Pons (tissue), 1 donor: ENCODE measurements around the gene POU4F3.
"Not testable (repeated sequence)": the region's sequence is repeated elsewhere in the genome, so short reads cannot be mapped to it uniquely, and the experiment has no call there.

ENCODE experiments used
- DNase-seq: peaks from one replicate; pipeline ENCODE4 v3.0.0-alpha.2; 2016; ENCODE audit warnings: low spot score

POU4F3 gene, protein sequence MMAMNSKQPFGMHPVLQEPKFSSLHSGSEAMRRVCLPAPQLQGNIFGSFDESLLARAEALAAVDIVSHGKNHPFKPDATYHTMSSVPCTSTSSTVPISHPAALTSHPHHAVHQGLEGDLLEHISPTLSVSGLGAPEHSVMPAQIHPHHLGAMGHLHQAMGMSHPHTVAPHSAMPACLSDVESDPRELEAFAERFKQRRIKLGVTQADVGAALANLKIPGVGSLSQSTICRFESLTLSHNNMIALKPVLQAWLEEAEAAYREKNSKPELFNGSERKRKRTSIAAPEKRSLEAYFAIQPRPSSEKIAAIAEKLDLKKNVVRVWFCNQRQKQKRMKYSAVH

GRCh38 chr5:146338774-146339714, at the start of gene POU4F3:
Gene POU4F3 (plus strand): TSS chr5:146338839. CDS start chr5:146339113, 274 bp downstream.
- DNase-seq = no peak

DNA sequence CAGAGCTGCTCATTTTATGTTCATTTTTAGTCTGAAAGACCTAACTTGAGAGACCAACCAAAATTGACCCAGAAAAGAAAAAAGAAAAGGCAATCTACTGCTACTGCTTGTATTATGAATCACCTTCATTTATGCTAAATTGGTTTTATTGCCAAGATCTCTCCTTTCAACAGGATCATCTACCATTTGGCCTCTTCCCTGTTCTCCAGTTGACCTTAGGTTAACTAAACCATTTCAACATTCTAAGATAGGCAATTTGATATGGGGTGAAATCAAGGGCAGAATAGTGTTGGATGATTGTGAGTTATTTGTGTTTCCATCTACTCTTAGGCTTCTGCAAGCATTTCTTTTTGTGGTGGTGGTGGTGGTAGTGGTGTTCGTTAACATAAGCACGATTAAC, 48.3 kb upstream of the POU4F3 start:
- no peak for DNase-seq

DNA sequence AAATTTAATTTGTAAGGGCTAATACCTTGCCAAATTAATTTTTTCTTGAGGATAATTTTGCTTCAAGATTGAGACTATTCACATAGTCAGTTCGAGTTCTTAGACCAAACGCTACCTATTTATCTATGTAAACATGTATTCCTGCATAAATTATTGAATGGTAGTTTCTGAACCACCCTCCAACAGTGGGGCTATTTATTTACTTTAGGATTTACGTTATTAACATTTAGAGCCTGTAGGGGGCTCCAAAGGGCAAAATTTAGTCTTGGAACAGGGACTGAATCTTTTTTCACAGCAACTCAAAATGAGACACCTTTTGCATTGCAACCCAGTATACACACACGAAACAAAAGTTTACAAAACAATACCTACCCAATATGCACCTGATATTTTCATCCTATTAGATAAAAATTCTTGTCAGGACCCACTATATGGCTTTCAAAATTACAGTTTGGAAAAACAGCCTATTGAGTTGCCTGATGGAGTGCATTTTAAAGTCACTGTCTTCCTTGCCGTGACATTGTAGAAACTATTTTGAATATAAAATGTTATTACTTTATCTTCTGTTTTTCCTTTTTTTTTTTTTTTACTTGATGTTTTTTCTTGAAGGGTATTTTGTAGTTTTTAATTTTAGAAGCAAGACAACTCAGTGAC, 47.1 kb upstream of the POU4F3 start:
- peak; percentile 52 for DNase-seq

- DNase-seq = no peak
Observed at GRCh38 chr5:146296245-146296644, 42.4 kb upstream of the POU4F3 start.

DNA sequence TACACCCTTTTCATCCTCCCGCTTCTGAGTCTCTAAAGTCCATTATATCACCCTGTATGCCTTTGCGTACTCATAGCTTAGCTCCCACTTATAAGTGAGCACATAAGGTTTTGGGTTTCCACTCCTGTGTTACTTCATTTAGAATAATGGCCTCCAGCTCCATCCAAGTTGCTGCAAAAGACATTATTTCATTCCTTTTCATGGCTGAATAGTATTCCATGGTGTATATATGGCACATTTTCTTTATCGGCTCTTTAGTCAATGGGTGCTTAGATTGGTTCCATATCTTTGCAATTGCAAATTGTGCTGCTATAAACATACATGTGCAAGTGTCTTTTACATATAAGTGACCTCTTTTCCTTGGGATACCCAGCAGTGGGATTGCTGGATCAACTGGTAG, 39.7 kb upstream of the POU4F3 start:
- not testable (repeated sequence) for DNase-seq

- no peak for DNase-seq
Observed at GRCh38 chr5:146301626-146302025, 37.0 kb upstream of the POU4F3 start.

GRCh38 chr5:146302406-146302805, 36.2 kb upstream of the POU4F3 start:
- no peak for DNase-seq

DNA sequence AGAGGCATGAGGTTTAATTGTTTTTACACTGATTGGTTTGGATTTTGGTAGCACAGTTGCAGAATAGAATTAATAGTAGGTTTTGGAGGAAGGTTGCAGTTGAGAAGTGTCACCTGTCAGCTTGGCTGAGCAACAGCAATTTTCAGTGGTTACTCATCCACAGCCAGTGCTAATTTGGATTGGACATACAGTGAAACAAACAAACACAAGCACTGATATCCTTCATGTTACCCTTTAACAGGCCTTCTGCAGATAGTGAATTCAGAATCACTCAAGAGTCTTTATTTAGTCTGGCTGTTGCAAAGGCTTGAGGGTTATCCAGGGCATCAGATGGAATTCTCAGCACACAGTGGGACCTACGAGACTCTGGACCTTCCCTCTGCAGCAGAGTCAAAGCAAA, 31.8 kb upstream of the POU4F3 start:
- no peak for DNase-seq

GRCh38 chr5:146307796-146308195, 30.8 kb upstream of the POU4F3 start:
- no peak for DNase-seq

GRCh38 chr5:146310540-146310939, 28.1 kb upstream of the POU4F3 start:
- no peak for DNase-seq

GRCh38 chr5:146311278-146311677, 27.4 kb upstream of the POU4F3 start:
- DNase-seq = no peak

DNA sequence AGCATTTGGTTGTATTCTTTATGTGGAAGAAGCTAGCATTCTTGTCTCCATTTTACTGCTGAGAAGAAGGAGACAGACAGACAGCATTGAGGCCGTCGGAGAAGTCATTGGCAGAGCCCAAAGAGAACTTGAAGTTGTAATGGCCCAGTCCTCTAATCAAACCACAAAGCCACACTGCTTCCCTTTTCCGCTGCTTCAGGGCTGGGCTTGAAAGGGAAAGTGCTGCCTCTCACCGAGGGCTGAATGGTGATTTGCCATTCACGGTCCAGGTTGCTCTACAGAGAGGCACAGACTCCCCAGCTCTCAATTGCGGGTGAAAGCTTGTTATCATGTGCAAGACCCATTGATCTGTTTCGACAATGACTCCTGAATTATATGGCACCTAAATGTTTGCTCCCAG, 25.6 kb upstream of the POU4F3 start:
- DNase-seq = peak; percentile 7

DNA sequence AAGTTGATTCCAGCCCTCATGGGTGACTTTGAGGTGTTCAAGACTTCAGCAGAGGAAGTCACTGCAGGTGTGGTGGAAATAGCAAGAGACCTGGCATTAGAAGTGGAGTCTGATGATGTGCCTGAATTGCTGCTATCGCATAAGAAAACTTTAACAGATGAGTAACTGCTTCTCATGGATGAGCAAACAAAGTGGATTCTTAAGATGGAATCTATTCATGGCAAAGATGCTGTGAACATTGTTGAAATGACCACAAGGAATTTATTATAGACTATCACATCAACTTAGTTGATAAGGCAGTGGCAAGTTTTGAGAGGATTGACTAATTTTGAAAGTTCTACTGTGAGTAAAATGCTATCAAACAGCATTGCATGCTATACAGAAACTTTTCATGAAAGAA, 17.1 kb upstream of the POU4F3 start:
- DNase-seq = no peak

DNA sequence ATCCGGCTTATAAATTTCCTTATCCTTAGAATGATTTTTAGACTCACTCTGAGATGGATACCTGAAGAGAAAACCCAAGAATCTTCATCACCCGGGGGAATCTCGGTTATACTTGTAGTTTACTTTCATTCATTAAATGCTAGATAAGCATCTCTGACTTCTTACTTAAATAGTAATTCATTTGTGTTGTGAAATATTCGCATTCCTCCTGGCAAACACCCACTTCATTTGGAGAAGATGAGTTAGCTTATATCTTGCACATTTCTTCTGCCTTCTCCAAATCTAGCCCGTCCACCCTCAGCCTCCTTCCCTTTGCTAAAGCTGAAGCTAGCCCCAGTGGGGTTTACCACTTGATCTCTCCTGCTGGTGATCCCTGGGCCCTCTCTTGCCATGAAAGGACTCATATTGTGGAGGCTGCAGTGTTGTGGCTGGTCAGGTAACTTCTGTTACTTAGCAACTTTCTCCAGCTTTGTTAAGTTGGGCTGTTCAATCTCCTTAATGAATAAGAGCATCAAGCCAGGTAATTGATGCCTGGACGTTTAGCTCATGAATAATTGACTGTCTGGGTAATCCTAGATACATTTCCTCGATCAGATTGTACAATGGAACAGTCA, 11.3 kb upstream of the POU4F3 start:
- DNase-seq = no peak

DNA sequence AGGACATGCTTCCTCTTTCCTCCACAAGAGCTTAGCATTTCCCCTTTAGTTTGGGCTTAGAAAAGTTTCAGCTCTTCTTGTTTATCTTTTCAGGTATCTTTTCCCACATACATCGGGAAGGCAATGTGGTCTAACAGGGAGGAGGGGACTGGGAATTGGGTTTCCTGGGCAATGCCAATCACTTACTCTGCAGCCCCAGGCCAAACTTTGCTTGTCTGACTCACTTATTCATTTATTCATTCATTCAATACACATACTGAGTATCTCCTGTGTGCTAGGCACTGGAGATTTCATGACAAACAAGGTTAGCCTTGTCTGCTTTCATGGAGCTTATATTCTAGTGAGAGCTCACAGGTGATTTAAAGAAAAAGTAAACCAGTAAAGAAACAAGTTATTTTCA, 10.7 kb upstream of the POU4F3 start:
- DNase-seq = no peak

DNA sequence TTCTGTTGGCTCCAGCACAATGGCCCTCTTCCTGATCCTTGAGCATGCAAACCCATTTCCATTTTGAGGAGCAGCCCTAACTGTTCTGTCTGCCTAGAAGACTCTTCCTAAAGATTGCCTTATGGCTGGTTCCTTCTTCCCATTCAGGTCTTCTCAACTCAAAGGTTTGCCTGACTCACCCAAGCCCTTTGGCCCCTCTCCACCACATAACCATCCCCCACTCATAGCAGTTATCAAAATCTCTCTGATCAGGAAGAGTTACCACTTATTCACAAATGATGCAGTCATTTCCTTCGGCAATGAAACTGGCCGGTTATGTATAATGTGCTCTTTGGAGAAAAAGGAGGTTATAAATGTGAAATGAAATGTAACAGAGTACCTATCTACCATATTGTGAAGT, 8.9 kb upstream of the POU4F3 start:
- no peak for DNase-seq

GRCh38 chr5:146331423-146331822, 7.2 kb upstream of the POU4F3 start:
- DNase-seq = no peak

DNA sequence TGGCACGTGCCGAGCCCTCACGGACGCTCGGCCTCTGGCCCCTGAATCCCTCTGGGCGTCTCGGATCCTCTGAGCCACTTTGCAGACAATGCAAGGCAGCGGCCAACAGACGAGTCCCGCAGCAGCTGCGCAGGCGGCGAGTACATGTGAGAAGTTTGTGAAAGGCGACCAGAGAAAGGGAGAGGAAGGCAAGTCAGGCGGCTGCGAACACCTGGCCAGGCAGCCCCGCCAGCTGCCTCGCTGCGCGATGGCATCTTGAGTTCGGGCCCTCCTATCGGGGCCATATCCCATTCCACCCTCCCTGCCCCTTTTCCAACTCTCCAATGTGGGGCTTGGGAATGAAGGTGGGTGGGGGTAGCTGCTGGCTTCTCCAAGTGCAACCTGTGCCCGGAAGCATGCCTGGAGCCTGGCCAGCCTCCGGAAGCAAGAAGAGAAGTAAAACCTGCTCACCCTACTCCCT, 4.5 kb upstream of the POU4F3 start:
- no peak for DNase-seq

DNA sequence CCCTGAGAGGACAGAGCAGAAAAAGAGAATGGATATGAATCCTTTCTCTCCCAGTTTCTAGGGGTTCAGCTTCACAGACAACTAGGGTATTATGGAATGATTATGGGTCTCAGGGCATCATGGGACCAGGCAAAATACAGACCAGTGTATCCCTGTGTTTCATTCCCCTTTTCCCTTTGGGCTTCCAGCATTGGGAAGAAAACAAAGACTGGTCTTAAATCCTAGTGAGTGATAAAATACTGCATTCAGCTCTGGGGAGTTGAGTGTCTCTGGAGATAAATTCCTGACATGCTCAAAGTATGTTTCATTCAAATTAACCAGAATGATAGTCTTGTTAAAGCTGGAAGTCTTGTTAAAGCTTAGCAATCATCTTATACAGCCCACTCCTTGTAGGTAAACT, 2.4 kb upstream of the POU4F3 start:
- no peak for DNase-seq

- DNase-seq = no peak
Observed at GRCh38 chr5:146337264-146337904, 1.3 kb upstream of the POU4F3 start.

GRCh38 chr5:146337928-146338327, 711 bp upstream of the POU4F3 start:
- no peak for DNase-seq
